Activated CD4-positive, alpha-beta T cell treated with anti-CD3 and anti-CD28 coated beads for 36 hours (primary cell): Measurements from ENCODE around the gene MCOLN1. TPM values are rescaled to one million over a fixed set of nuclear protein-coding genes. Genes with fewer than 3 reads are reported as not detected.

Experiments used
- ATAC-seq: fragments of 200-7000 bp; cut with Tn5 transposase; one replicate; pipeline ENCODE4 v1.10.0; 2021; ENCODE audit warnings: mild to moderate bottlenecking, moderate library complexity
- CTCF ChIA-PET: fragments of 350-600 bp; sonication (Branson Sonifier 250); formaldehyde crosslinking; loops from one replicate; lab custom pipeline; 2021; ENCODE audit warnings: antibody characterized with exemption; lab: Charles Lee
- POLR2A ChIA-PET: fragments of 350-600 bp; sonication (Branson Sonifier 250); formaldehyde crosslinking; loops from one replicate; lab custom pipeline; 2021; ENCODE audit warnings: antibody characterized with exemption, inconsistent platforms; lab: Charles Lee
- DNase-seq: peaks from one replicate; pipeline ENCODE4 v3.0.0-alpha.2; 2020
- H3K27ac Mint-ChIP-seq: one replicate; pipeline ENCODE4 v1.8.0; 2021; ENCODE audit warnings: mixed read lengths
- H3K27me3 Mint-ChIP-seq: one replicate; pipeline ENCODE4 v1.8.0; 2021; ENCODE audit warnings: mixed read lengths
- H3K36me3 Mint-ChIP-seq: one replicate; pipeline ENCODE4 v1.8.0; 2021; ENCODE audit warnings: low read depth, mixed read lengths
- H3K4me1 Mint-ChIP-seq: one replicate; pipeline ENCODE4 v1.8.0; 2021; ENCODE audit warnings: mixed read lengths
- H3K4me3 Mint-ChIP-seq: one replicate; pipeline ENCODE4 v1.8.0; 2021; ENCODE audit warnings: mild to moderate bottlenecking, moderate library complexity, mixed read lengths
- H3K9me3 Mint-ChIP-seq: one replicate; pipeline ENCODE4 v1.8.0; 2021; ENCODE audit warnings: low read depth, mixed read lengths
- intact Hi-C, 2 experiments: fragments of 100-400 bp; cut with DNase I in 1 of 2; cut with micrococcal nuclease in 1 of 2; formaldehyde crosslinking; loops; one replicate each; pipeline versions ENCODE4 v1.14.2 to v1.15.1; 2022 to 2024; cut with DNase I, micrococcal nuclease
- total RNA-seq, 2 experiments: library from RNA; stranded (reverse); gene quantifications; one replicate each; pipeline ENCODE4 v1.2.3, GENCODE V29; 2021

MCOLN1 gene
- total RNA-seq, 2 experiments from 2014 or later: 6.7 to 7.7 TPM

GRCh38 chr19:7528192-7528519 lies 5.7 kb downstream of the MCOLN1 start:
- peaks cover 10% of the 10 kb centered on the region for H3K36me3 Mint-ChIP-seq
- no peak overlapping the region for H3K27ac Mint-ChIP-seq
- intact Hi-C loops: no loop called here
- peaks cover 6% of the 10 kb centered on the region for H3K4me1 Mint-ChIP-seq
- ChIA-PET CTCF (no interaction called here), POLR2A (no interaction called here)
- ATAC-seq: no peak
- no peak overlapping the region for H3K4me3 Mint-ChIP-seq
- no peaks in the 10 kb centered on the region for H3K9me3 Mint-ChIP-seq
- DNase-seq: no peak
- no peaks in the 10 kb centered on the region for H3K27me3 Mint-ChIP-seq

GRCh38 chr19:7528522-7529245 lies 6.3 kb downstream of the MCOLN1 start:
- Mint-ChIP-seq H3K9me3 (no peaks in the 10 kb centered on the region), H3K4me1 (peaks cover 5% of the 10 kb centered on the region), H3K36me3 (peaks cover 10% of the 10 kb centered on the region), H3K4me3 (no peak overlapping the region), H3K27ac (no peak overlapping the region), H3K27me3 (no peaks in the 10 kb centered on the region)
- intact Hi-C loops: no loop called here
- POLR2A ChIA-PET: no interaction called here
- DNase-seq: no peak
- no peak for ATAC-seq
- CTCF ChIA-PET: no interaction called here

- ATAC-seq: no peak
- H3K36me3 Mint-ChIP-seq: peaks cover 10% of the 10 kb centered on the region
- peaks cover 8% of the 10 kb centered on the region for H3K4me1 Mint-ChIP-seq
- H3K9me3 Mint-ChIP-seq: no peaks in the 10 kb centered on the region
- POLR2A ChIA-PET: no interaction called here
- CTCF ChIA-PET: no interaction called here
- H3K4me3 Mint-ChIP-seq: no peak overlapping the region
- H3K27ac Mint-ChIP-seq: no peak overlapping the region
- intact Hi-C loops: no loop called here
- no peak for DNase-seq
- no peaks in the 10 kb centered on the region for H3K27me3 Mint-ChIP-seq
Observed at GRCh38 chr19:7529246-7529600, 6.8 kb downstream of the MCOLN1 start.

- Mint-ChIP-seq H3K4me3 (no peak overlapping the region), H3K4me1 (peaks cover 9% of the 10 kb centered on the region), H3K27ac (no peak overlapping the region), H3K27me3 (no peaks in the 10 kb centered on the region), H3K9me3 (no peaks in the 10 kb centered on the region), H3K36me3 (peaks cover 10% of the 10 kb centered on the region)
- intact Hi-C loops: loop anchor here (10.0 kb wide), 2 partner anchors 175 to 1165 kb away; partner anchors contain the start of gene CLPP (in 1 of the 2)
- no peak for DNase-seq
- CTCF ChIA-PET: no interaction called here
- POLR2A ChIA-PET: interaction anchor here (0.7 kb wide), 1 partner anchor 587 kb away, joined by 5 read pairs; no protein-coding TSS in a partner anchor
- ATAC-seq: no peak
Observed at GRCh38 chr19:7529610-7530490, 7.4 kb downstream of the MCOLN1 start.

GRCh38 chr19:7533281-7533885 lies 11.0 kb downstream of the MCOLN1 start:
- H3K4me1 Mint-ChIP-seq: peaks cover 20% of the 10 kb centered on the region
- CTCF ChIA-PET: interaction anchor here (0.9 to 1.2 kb wide), 2 partner anchors 36 to 183 kb away, joined by 3 to 4 read pairs; a partner anchor contains a TSS

GRCh38 chr19:7533925-7534480 lies 11.6 kb downstream of the MCOLN1 start:
- ChIA-PET POLR2A (interaction anchor here (0.9 kb wide), 1 partner anchor 13 kb away, joined by 3 read pairs; no protein-coding TSS in a partner anchor), CTCF (interaction anchor here (1.1 to 2.2 kb wide), 3 partner anchors 34 to 184 kb away, joined by 3 to 6 read pairs (median 3); partner anchors contain the start of gene TRAPPC5)
- no peaks in the 10 kb centered on the region for H3K9me3 Mint-ChIP-seq
- peak overlapping the region; percentile 91 for H3K4me3 Mint-ChIP-seq
- H3K27ac Mint-ChIP-seq: peak overlapping the region; percentile 84
- DNase-seq (peak; percentile 91), ATAC-seq (peak; percentile 49)
- H3K36me3 Mint-ChIP-seq: peaks cover 10% of the 10 kb centered on the region
- no peaks in the 10 kb centered on the region for H3K27me3 Mint-ChIP-seq
- intact Hi-C loops: loop anchor here (1.0 to 10.0 kb wide), 7 partner anchors 12 to 1169 kb away; partner anchors contain the start of genes MCOLN1 (in 2 of the 2), CLPP (in 1 of the 2) and GPR108 (in 1 of the 2)
- peaks cover 20% of the 10 kb centered on the region for H3K4me1 Mint-ChIP-seq

More at GRCh38 chr19:7533281-7533885, 11.0 kb downstream of the MCOLN1 start:
- peak overlapping the region; percentile 91 for H3K4me3 Mint-ChIP-seq
- no peaks in the 10 kb centered on the region for H3K9me3 Mint-ChIP-seq
- DNase-seq (no peak), ATAC-seq (no peak)
- peak overlapping the region; percentile 67 for H3K27ac Mint-ChIP-seq
- POLR2A ChIA-PET: no interaction called here
- no peaks in the 10 kb centered on the region for H3K27me3 Mint-ChIP-seq
- H3K36me3 Mint-ChIP-seq: peaks cover 10% of the 10 kb centered on the region
- intact Hi-C loops: loop anchor here (10.0 kb wide), 2 partner anchors 179 to 1169 kb away; partner anchors contain the start of gene CLPP (in 1 of the 2)

- ChIA-PET CTCF (interaction anchor here (1.0 to 2.2 kb wide), 5 partner anchors 13 to 185 kb away, joined by 3 to 7 read pairs (median 3); partner anchors contain the start of gene TRAPPC5), POLR2A (interaction anchor here (0.9 kb wide), 1 partner anchor 13 kb away, joined by 3 read pairs; no protein-coding TSS in a partner anchor)
- intact Hi-C loops: loop anchor here (1.0 to 10.0 kb wide), 17 partner anchors 12 to 1170 kb away; partner anchors contain the start of genes MCOLN1 (in 2 of the 2), CLPP (in 1 of the 2), GPR108 (in 1 of the 2) and MAP2K7 (in 1 of the 2)
- peak; percentile 66 for DNase-seq
- ATAC-seq: peak; percentile 16
- Mint-ChIP-seq H3K9me3 (no peaks in the 10 kb centered on the region), H3K27ac (peak overlapping the region; percentile 84), H3K36me3 (peaks cover 10% of the 10 kb centered on the region), H3K4me1 (peaks cover 20% of the 10 kb centered on the region), H3K4me3 (peak overlapping the region; percentile 91), H3K27me3 (no peaks in the 10 kb centered on the region)
Observed at GRCh38 chr19:7534531-7535046, 12.2 kb downstream of the MCOLN1 start.

- ChIA-PET POLR2A (interaction anchor here (0.5 kb wide), 1 partner anchor 142 kb away, joined by 4 read pairs; no protein-coding TSS in a partner anchor), CTCF (interaction anchor here (1.0 to 2.2 kb wide), 4 partner anchors 14 to 168 kb away, joined by 3 to 7 read pairs (median 4); partner anchors contain the start of gene TRAPPC5)
- Mint-ChIP-seq H3K27me3 (no peaks in the 10 kb centered on the region), H3K36me3 (peaks cover 11% of the 10 kb centered on the region), H3K9me3 (no peaks in the 10 kb centered on the region), H3K4me1 (peaks cover 20% of the 10 kb centered on the region), H3K4me3 (peak within 1 kb of the TSS; percentile 91), H3K27ac (peak within 1 kb of the TSS; percentile 84)
- DNase-seq: peak; percentile 97
- peak; percentile 80 for ATAC-seq
- intact Hi-C loops: loop anchor here (1.0 to 10.0 kb wide), 14 partner anchors 15 to 1171 kb away; partner anchors contain the start of genes CLPP (in 1 of the 2), MAP2K7 (in 1 of the 2), PET100 (in 1 of the 2) and PEX11G (in 1 of the 2)
Observed at GRCh38 chr19:7535047-7535997, 12.9 kb downstream of the MCOLN1 start, which contains the start of gene PNPLA6. Gene PNPLA6 (plus strand): TSS chr19:7535717. CDS start chr19:7535789, 72 bp downstream.

GRCh38 chr19:7535998-7536695 lies 13.7 kb downstream of the MCOLN1 start:
- intact Hi-C loops: loop anchor here (1.0 to 10.0 kb wide), 14 partner anchors 15 to 1171 kb away; partner anchors contain the start of genes CLPP (in 1 of the 2), MAP2K7 (in 1 of the 2), PET100 (in 1 of the 2) and PEX11G (in 1 of the 2)
- Mint-ChIP-seq H3K36me3 (peaks cover 12% of the 10 kb centered on the region), H3K27me3 (no peaks in the 10 kb centered on the region), H3K4me1 (peaks cover 20% of the 10 kb centered on the region), H3K27ac (peak overlapping the region; percentile 73), H3K9me3 (no peaks in the 10 kb centered on the region), H3K4me3 (peak overlapping the region; percentile 91)
- CTCF ChIA-PET: interaction anchor here (1.3 to 2.2 kb wide), 2 partner anchors 15 to 32 kb away, joined by 6 to 7 read pairs; no protein-coding TSS in a partner anchor
- POLR2A ChIA-PET: interaction anchor here (0.5 kb wide), 1 partner anchor 143 kb away, joined by 4 read pairs; no protein-coding TSS in a partner anchor
- no peak for DNase-seq
- ATAC-seq: no peak
